Brain microvascular endothelial cell (primary cell): ENCODE measurements around the gene PTPRN2.

Source experiments
- DNase-seq: peaks from one replicate; pipeline ENCODE4 v3.0.0-alpha.2; 2020
- H3K27ac ChIP-seq: fragments of 250-450 bp; sonication (Bioruptor Pico); 2 replicates; pipeline ENCODE4 v1.5.1; 2020; ENCODE audit warnings: mild to moderate bottlenecking, moderate library complexity
- H3K27me3 ChIP-seq: fragments of 250-450 bp; sonication (Bioruptor Pico); replicated peaks from 2 replicates; pipeline ENCODE4 v1.5.1; 2020; ENCODE audit warnings: mild to moderate bottlenecking
- H3K36me3 ChIP-seq: fragments of 250-450 bp; sonication (Bioruptor Pico); replicated peaks from 2 replicates; pipeline ENCODE4 v1.5.1; 2020; ENCODE audit warnings: mild to moderate bottlenecking
- H3K4me3 ChIP-seq: 2 replicates; pipeline ENCODE4 v1.5.1; 2011; ENCODE audit warnings: low read depth, mild to moderate bottlenecking, control low read depth, low read length, moderate library complexity
- in situ Hi-C: cut with HindIII; loops from 2 replicates; pipeline ENCODE4 v1.10.0; 2017; ENCODE audit warnings: low sequenced_read_pairs, low pct_ligation_motif_present
- TF ChIP-seq, protein P1 (sequence below): IDR thresholded peaks from 2 replicates; pipeline ENCODE4 v1.5.1; 2011; ENCODE audit warnings: low read depth, mild to moderate bottlenecking, moderate library complexity, low read length, control low read depth, inconsistent platforms; ENCODE audit errors: missing control alignments

The PTPRN2 gene

DNA sequence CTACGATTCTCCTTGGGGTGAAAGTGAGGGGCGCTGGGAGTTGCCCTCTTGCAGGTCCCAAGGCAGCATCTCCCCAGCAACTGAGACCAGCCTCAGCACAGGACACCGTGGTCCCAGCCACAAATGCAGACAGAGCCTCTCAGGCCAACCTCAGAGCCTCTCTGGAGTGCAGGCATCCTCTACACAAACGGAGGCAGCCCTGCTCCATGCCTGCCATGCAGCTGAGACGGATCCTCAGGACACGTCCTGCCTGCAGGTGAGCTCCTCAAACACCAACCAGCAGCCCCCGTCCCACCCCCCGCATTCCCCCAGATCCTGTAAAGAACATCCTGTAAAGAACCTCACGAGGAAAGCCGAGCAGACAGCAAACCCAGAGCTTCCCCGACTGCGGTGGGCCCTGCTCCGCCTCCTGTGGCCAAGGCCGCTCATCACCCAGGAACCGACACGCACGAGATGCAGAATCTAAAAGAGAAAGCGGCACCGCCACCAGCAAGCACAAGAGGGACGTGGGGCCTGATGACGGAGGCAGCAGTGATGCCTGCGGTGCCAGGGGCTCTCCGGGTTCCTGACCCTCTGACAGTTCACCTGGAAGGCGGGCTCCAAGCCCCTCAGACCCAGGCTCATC lies 186.9 kb downstream of the PTPRN2 start:
- Histone ChIP-seq H3K4me3 (no peak overlapping the region), H3K27me3 (no peaks in the 10 kb centered on the region), H3K36me3 (no peaks in the 10 kb centered on the region), H3K27ac (no peak overlapping the region)
- in situ Hi-C loops: no loop called here
- DNase-seq: no peak
- TF ChIP-seq, protein P1, sequence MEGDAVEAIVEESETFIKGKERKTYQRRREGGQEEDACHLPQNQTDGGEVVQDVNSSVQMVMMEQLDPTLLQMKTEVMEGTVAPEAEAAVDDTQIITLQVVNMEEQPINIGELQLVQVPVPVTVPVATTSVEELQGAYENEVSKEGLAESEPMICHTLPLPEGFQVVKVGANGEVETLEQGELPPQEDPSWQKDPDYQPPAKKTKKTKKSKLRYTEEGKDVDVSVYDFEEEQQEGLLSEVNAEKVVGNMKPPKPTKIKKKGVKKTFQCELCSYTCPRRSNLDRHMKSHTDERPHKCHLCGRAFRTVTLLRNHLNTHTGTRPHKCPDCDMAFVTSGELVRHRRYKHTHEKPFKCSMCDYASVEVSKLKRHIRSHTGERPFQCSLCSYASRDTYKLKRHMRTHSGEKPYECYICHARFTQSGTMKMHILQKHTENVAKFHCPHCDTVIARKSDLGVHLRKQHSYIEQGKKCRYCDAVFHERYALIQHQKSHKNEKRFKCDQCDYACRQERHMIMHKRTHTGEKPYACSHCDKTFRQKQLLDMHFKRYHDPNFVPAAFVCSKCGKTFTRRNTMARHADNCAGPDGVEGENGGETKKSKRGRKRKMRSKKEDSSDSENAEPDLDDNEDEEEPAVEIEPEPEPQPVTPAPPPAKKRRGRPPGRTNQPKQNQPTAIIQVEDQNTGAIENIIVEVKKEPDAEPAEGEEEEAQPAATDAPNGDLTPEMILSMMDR: no peak

DNA sequence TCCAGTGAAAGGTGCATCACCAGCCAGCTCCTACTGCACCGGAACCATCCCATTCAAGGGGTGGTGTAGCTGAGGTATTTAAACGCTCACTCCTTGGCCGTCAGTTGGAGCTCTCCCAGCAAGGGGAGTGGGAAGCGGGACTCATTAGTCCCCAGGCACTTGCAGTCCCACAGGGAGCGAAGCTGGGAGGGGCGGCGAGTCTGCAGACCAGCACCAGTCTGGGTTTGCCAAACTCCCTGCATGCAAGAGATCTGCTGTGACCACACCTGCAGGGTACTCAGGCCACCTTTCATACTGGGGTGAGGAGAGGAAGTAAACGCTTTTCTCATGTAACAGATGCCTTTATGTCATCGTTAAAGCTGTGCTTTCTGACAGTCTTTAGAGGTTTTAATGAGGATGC lies 187.9 kb downstream of the PTPRN2 start:
- TF ChIP-seq, protein P1: no peak
- DNase-seq: no peak
- in situ Hi-C loops: no loop called here
- Histone ChIP-seq H3K27ac (no peak overlapping the region), H3K27me3 (no peaks in the 10 kb centered on the region), H3K36me3 (no peaks in the 10 kb centered on the region), H3K4me3 (no peak overlapping the region)

DNA sequence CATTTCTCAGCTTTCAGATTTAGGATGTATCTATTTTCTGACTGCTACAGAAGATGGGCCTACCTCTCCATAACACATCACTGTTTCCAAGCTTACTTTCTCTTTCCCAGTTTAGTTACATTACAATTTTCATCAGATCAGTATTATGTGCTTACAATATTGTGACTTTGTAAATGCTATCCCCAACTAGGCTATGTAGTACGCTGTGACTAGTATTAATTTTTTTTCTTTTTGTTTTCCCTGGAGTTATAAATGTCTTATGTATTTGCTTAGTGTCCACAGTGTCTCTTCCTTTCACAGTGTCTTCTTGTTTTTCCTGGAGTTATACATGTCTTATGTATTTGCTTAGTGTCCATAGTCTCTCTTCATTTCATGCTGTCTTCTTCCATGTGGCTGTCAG lies 188.9 kb downstream of the PTPRN2 start:
- DNase-seq: no peak
- H3K36me3 ChIP-seq: no peaks in the 10 kb centered on the region
- H3K27me3 ChIP-seq: no peaks in the 10 kb centered on the region
- TF ChIP-seq, protein P1: no peak
- in situ Hi-C loops: no loop called here
- H3K4me3 ChIP-seq: no peak overlapping the region
- H3K27ac ChIP-seq: no peak overlapping the region

DNA sequence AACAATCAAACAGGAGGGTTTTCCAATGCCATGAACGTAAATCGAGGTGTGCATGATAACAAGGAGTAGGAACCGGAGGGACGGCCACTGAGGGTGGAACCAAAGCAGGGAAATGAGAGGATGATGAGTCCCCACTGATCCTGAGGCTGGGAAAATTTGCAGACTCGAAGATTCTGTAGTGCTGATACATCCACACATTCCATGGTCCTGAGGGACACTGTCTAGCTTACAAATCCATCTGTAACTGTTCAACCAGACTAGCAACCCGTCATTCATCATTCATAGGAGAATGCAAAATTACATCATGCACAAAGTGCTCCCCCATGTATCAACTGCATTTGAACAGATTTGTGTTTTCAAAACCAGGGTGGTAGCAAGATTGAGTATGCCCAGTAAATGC lies 189.7 kb downstream of the PTPRN2 start:
- H3K4me3 ChIP-seq: no peak overlapping the region
- H3K27me3 ChIP-seq: no peaks in the 10 kb centered on the region
- no peak overlapping the region for H3K27ac ChIP-seq
- in situ Hi-C loops: no loop called here
- TF ChIP-seq, protein P1: no peak
- H3K36me3 ChIP-seq: no peaks in the 10 kb centered on the region
- DNase-seq: no peak

DNA sequence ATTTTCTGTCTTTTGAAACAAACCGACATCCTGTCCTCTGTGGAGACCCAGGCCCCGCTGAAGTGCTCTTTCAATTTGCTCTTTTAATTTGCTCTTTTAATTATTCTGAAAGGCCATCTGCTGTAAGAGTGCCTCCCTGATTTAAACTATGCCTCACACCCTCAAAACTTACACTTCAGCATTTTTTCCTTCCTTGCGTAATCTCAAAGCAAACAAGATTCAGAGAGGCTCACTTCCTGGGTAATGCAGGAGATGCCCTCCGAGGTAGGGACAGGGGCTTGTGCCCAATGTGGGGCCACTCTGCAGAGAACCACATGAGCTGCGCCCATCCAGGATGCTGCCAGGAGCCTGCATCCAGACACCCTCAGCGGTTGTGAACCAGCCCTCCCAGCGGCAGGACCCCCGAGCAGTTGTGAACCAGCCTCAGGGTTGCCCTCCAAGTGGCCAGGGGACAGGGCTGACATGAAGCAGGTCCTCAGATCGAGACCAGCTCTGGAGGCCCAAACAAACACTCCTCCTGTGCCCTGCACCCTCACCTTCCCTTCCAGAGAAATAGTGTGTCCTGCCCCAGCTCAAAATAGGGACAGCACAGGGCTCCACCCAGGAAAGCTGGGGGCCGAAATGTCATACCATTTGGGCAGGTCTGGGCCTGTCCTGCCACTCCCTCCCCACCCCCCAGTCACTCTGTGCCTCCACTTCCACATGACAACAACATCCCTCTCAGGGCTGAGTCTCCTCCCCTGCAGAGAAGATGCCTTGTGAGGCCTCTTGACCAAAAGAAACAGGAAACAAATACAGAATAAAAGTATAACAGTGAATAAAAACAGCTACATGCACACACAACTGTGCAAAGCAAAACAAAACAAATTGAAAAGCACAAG lies 190.4 kb downstream of the PTPRN2 start:
- TF ChIP-seq, protein P1: no peak
- DNase-seq: no peak
- no peaks in the 10 kb centered on the region for H3K27me3 ChIP-seq
- H3K4me3 ChIP-seq: no peak overlapping the region
- no peaks in the 10 kb centered on the region for H3K36me3 ChIP-seq
- in situ Hi-C loops: no loop called here
- no peak overlapping the region for H3K27ac ChIP-seq
